GM18870 (cell line): ENCODE measurements around the gene EMC8.

Source experiments
- ATAC-seq: cut with Tn5 transposase; IDR thresholded peaks from one replicate; pipeline ENCODE4 v1.9.1; 2021; ENCODE audit warnings: moderate library complexity; ENCODE audit not compliant: unreplicated experiment

The EMC8 gene

DNA sequence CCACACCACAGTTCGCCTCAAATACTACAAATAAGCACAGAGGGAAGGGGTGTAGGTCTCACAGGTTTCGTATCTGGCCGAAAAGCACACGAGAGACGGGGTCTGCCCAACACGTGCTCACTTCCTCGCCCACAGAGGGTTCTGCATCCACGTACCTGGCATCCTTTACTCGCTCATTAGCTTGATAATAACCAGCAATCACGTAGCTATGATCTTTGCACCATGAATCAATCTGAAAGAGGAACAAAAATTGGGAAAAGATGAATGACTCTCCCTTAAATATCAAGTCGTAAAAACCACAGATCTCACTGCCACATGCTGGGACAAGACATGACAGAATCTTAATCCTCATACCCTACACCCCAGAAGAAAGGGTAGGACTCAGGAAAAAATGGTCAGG, 10.5 kb downstream of the EMC8 start:
- ATAC-seq: no peak

GRCh38 chr16:85785927-85786326, 13.4 kb downstream of the EMC8 start:
- no peak for ATAC-seq

DNA sequence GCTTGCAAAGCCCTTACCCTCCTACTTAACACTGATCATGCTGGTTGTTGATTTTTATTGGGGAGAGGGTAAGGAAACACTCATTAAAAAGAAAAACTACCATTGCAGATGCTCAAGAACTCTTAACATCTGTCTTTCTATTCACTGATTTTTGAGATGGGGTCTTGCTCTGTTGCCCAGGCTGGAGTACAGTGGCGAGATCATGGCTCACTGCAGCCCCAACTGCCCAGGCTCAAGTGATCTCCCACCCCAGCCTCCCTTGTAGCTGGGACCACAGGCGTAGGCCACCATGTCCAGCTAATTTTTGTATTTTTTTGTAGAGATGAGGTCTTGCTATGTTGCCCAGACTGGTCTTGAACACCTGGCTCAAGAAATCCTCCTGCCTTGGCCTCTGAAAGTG, 14.5 kb downstream of the EMC8 start:
- no peak for ATAC-seq

- no peak for ATAC-seq
Measured at GRCh38 chr16:85783441-85783840, 15.9 kb downstream of the EMC8 start.

DNA sequence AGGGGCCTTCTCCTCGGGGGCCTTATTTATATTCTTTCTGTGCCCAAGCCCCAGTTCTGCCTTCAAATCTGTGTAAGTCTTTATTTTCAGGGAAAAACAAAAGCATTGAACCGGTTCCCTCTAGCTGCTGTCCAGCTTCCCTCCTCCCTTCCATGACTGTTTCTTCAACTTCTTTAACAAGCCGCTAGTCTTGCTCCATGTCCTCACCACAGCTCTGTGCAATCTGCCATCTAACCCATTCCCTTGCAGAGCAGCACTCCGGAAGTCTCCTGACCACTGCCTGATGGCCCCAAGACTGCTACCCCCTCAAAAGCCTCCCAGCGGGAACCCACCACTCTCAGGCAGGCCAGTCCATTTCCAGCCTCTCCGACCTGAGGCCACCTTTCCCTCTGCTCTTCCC, 16.9 kb downstream of the EMC8 start:
- ATAC-seq: no peak

- no peak for ATAC-seq
Measured at GRCh38 chr16:85781695-85782370, 17.5 kb downstream of the EMC8 start.

GRCh38 chr16:85781156-85781555, 18.2 kb downstream of the EMC8 start:
- ATAC-seq: no peak

DNA sequence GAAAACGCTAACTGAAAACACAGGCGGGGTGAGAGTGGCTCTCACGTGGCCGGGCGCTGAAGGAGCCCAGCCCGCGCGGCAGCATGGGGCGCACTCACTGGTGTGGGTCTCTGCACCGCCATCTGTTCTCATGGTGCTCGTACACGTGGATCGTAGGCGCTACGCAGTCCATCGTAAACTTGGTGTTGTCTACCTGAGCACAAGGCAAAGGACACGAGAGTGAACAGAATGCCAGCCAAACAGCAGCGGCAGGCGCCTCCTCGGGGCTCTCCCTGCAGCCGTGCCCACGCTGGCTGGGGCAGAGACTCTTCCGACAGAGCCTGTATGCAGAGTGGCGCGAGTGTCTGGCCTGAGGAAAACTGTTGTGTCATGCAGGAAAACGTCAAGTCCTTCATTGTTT, 19.1 kb downstream of the EMC8 start:
- ATAC-seq: no peak

DNA sequence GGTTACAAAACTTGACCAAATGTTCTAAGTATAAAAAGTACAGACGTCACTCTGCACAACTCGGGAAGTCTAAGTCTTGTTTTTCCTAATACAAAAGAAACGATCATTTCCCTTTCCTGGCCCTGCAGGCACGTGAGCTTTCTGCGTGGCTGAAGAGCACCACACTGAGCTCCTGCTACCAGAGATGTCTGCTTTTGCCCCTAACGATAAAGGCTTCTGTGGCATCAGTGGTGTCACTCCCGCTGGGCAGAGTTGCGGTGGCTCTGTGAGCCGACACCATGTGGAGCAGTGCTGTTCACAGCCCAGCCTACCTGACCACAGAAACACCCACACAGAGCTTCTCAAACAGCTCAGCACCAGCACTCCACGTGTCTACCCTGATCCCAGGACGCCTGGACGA, 20.5 kb downstream of the EMC8 start:
- ATAC-seq: no peak

- ATAC-seq: no peak
Measured at GRCh38 chr16:85777583-85778310, 21.6 kb downstream of the EMC8 start.

DNA sequence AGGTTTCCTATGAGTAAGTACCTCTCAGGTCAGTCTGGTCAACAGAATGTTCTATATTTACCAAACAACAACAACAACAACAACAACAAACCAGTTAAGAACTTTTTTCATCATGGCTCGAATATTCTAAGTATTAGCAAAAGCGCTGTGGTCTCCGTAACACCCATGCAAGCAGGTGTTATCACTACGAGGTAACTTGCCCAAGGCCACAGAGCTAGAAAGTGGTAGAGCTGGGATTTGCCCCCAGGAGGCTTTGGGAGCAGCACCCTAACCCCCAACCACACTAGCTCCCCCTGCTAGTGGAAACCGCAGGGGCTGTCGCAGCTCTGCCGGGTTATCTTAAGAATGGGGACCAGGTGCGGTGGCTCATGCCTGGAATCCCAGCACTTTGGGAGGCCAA, 24.5 kb downstream of the EMC8 start:
- no peak for ATAC-seq

- ATAC-seq: no peak
Measured at GRCh38 chr16:85774136-85774535, 25.2 kb downstream of the EMC8 start.

GRCh38 chr16:85773044-85773443, 26.3 kb downstream of the EMC8 start:
- no peak for ATAC-seq

- ATAC-seq: no peak
Measured at GRCh38 chr16:85770741-85771140, 28.6 kb downstream of the EMC8 start.

DNA sequence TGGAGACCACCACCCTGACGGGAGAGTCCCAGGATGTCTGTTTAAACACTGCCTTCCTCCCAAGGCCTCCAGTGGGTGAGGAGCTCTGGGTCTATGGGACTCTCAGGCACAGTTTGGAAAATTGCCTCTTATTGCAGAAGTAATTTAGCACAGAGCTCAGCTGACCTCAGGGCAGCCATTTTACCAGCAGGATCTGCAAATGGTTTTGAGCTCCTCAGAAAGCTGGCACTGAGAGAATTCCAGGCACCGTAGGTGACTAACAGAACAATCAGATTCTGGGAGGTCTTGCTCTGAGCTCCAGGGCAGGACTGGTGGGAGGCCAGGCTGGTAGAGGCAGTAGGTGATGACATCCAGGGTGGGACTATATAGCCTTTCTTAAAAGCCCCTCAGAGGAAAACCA, 31.1 kb downstream of the EMC8 start:
- no peak for ATAC-seq

DNA sequence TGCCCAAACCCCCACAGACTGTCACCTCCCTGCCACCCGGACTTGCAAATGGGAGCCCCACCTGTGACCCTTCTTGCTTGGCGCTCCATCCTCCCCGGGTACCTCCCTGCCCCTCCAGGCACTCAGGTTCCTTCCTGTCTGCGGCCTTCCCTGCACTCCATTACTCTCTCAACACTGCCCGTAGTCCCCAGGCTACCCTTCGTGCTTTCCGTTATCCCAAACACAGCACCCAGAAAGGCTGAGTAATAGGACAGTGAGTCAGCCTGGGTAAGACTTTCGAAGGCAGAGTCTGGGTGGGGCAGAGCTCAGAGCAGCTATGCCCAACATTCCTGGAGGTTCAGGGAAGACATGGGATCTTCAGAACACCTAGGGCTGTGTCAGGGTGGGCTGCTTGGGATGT, 31.8 kb downstream of the EMC8 start:
- ATAC-seq: no peak

GRCh38 chr16:85765767-85766166, 33.6 kb downstream of the EMC8 start:
- ATAC-seq: no peak

DNA sequence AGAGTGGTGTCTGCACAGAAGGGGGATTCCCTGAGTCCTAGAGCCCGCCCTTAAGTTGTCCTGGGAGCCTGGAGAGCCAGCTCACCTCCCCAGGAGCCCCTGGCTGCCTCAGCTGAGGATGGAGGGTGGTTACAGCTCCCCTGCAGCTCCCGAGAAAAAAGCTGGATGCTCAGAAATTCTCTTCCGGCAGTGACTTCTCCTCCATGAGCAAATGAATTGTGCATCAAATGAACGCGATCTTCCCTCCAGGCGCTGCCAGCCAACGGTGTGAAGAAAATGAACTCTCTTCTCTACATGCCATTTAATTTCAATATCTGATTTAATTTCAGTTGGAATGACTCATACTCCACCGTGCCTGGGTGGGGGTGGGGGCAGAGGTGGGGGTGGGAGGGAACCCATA, 34.1 kb downstream of the EMC8 start:
- no peak for ATAC-seq

DNA sequence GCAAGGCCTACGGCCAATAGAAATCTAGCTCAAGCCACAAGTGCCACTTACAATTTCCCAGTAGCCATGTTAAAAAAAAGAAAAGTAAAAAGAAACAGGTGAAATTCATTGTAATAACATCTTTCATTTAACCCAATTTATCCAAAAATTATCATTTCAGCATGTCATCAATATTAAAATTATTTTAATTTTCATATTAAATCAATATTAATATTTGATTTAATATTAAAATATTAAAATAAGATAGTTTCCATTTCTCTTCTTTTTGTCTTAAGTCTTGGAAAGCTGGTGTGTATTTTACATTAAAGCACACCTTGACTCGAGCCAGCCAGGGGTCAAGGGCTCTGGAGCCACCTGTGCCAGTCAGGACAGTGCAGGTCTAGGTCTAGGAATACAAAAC, 35.7 kb downstream of the EMC8 start:
- no peak for ATAC-seq

GRCh38 chr16:85762970-85763369, 36.4 kb downstream of the EMC8 start:
- ATAC-seq: no peak

DNA sequence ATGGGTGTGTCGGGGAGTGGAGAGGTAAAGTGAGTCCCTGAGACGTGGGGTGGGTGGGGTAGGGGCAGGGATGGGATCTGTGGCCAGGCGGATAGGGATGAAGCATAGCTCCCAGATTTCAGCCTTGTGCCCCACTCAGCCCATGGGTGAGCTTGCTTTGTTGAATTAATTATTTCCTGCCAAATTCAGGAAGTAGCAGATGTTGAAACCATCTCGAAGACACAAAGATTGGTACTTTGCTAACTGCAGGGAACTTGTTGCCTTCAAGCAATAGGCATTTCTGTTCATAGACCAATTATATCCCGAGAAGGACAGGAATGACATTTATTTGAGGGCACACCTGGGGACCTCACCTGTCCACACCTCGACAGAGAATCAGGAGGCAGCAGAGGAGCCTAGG, 37.5 kb downstream of the EMC8 start:
- no peak for ATAC-seq

- ATAC-seq: no peak
Measured at GRCh38 chr16:85759631-85760419, 39.5 kb downstream of the EMC8 start.
